MM.1S (cell line): ENCODE results near the gene C3orf20.

Experiments
- CTCF ChIP-seq: fragments of 300-600 bp; sonication (generic); IDR thresholded peaks from 2 replicates; pipeline ENCODE4 v1.5.1; 2016; ENCODE audit warnings: antibody characterized with exemption, low read length, mixed read lengths
- EZH2 ChIP-seq: fragments of 300-600 bp; sonication (generic); optimal IDR thresholded peaks from 2 replicates; pipeline ENCODE3; 2017; ENCODE audit warnings: low read depth, mild to moderate bottlenecking, antibody characterized with exemption, low read length, mixed read lengths

- no peak for TF ChIP-seq CTCF
- TF ChIP-seq EZH2, result no peak
Measured at GRCh38 chr3:14725564-14726440, 50.9 kb downstream of the C3orf20 start.
